Adipocyte (in vitro differentiated cells): ENCODE measurements around the gene CPZ.
"Not testable (repeated sequence)": the region's sequence is repeated elsewhere in the genome, so short reads cannot be mapped to it uniquely, and the experiment has no call there.

Source experiments
- DNase-seq: peaks from one replicate; pipeline ENCODE4 v3.0.0-alpha.2; 2015; ENCODE audit warnings: low read depth
- H3K27me3 ChIP-seq: replicated peaks from 2 replicates; pipeline ENCODE4 v1.7.0; 2013; ENCODE audit warnings: mild to moderate bottlenecking, low read length, moderate library complexity; ENCODE audit not compliant: control insufficient read depth, insufficient read depth
- H3K36me3 ChIP-seq: 2 replicates; pipeline ENCODE4 v1.7.0; 2013; ENCODE audit warnings: low read length, mild to moderate bottlenecking, moderate library complexity; ENCODE audit not compliant: control insufficient read depth, insufficient read depth, severe bottlenecking
- H3K4me1 ChIP-seq: 2 replicates; pipeline ENCODE4 v1.7.0; 2013; ENCODE audit warnings: mild to moderate bottlenecking, low read length, moderate library complexity; ENCODE audit not compliant: control insufficient read depth, insufficient read depth
- H3K4me3 ChIP-seq: 2 replicates; pipeline ENCODE4 v1.7.0; 2013; ENCODE audit warnings: mild to moderate bottlenecking, low read length, moderate library complexity
- H3K9ac ChIP-seq: 2 replicates; pipeline ENCODE4 v1.7.0; 2013; ENCODE audit warnings: mild to moderate bottlenecking, low read length, moderate library complexity
- H3K9me3 ChIP-seq: 2 replicates; pipeline ENCODE4 v1.7.0; 2013; ENCODE audit warnings: mild to moderate bottlenecking, low read length, moderate library complexity; ENCODE audit not compliant: control insufficient read depth

Gene CPZ

DNA sequence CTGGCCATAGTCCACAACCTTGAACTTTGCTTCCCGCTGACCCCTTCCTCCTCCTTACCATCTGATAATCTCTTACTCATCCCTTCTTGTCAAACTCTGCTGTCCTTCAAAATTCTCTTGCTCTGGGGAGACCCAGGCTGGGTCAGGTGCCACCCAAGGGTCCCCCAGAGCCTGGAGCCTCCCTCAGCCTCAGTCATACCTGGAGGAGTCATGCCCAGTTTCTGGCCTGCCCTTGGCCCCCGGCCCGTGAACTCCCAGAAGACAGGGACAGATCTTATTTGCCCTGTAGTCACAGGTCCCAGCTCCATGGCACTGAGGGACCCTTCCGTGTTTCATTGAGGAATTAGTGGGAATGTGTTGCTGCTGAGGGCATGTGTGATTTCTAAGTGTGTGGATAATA is 17.1 kb upstream of the CPZ start:
- Histone ChIP-seq H3K4me3 (no peak overlapping the region), H3K27me3 (peaks cover 48% of the 10 kb centered on the region), H3K4me1 (no peaks in the 10 kb centered on the region), H3K36me3 (no peaks in the 10 kb centered on the region), H3K9ac (no peak overlapping the region), H3K9me3 (no peaks in the 10 kb centered on the region)
- no peak for DNase-seq

DNA sequence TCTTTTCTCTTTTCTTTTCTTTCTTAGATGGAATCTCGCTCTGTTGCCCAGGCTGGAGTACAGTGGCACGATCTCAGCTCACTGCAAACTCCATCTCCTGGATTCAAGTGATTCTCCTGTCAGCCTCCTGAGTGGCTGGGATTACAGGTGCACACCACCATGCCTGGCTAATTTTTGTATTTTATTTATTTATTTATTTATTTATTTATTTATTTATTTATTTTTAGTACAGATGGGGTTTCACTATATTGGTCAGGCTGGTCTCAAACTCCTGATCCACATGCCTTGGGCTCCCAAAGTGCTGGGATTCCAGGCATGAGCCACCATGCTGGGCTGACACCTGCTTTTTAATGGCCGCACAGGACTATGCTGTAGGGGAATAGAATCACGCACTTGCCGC is 16.0 kb upstream of the CPZ start:
- DNase-seq, H3K9me3 ChIP-seq, H3K4me3 ChIP-seq, H3K4me1 ChIP-seq, H3K9ac ChIP-seq, H3K36me3 ChIP-seq: not testable (repeated sequence)
- H3K27me3 ChIP-seq: peaks cover 59% of the 10 kb centered on the region

DNA sequence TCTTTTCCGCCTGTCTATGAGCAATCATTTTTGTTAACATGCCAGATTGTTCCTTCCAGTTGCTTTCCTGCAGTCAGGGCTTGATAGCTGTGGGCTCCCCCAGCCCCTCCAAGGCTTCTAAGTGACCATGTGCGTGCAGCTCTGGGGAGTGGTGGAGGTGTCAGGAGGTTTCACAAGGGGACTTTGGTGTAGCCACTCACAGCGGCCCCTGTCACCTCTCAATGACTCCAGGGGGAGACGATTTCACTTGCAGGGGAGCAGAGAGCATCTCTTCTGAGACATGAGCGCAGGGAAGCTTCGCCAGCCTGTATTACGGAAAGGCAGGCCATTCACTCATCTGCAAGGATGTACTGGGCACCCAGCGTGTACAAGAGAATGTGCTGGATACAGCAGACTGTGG is 15.5 kb upstream of the CPZ start:
- Histone ChIP-seq H3K36me3 (no peaks in the 10 kb centered on the region), H3K27me3 (peaks cover 64% of the 10 kb centered on the region), H3K4me3 (no peak overlapping the region), H3K4me1 (no peaks in the 10 kb centered on the region), H3K9ac (no peak overlapping the region), H3K9me3 (peaks cover 5% of the 10 kb centered on the region)
- DNase-seq: no peak

DNA sequence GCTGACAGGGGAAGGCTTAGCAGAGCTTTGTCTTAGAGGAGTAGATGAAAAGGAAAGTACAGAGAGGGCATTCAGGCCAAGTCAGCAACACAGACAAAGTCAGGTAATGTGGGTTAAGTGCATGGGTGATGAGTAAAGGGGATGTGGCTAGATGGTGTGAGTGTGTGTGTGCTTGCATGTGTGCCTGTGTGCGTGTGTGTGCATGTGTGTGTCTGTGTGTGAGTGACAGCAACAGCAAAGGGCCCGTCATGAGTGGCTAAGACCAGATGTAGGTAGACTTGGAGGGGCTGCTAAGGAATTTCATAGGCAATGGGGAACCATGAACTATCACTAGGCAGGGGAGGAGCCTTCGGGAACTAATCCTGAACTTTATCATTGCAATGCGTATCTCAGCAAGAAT is 14.6 kb upstream of the CPZ start:
- no peaks in the 10 kb centered on the region for H3K4me1 ChIP-seq
- H3K36me3 ChIP-seq: no peaks in the 10 kb centered on the region
- H3K4me3 ChIP-seq: no peak overlapping the region
- peaks cover 5% of the 10 kb centered on the region for H3K9me3 ChIP-seq
- peaks cover 70% of the 10 kb centered on the region for H3K27me3 ChIP-seq
- H3K9ac ChIP-seq: no peak overlapping the region
- no peak for DNase-seq

DNA sequence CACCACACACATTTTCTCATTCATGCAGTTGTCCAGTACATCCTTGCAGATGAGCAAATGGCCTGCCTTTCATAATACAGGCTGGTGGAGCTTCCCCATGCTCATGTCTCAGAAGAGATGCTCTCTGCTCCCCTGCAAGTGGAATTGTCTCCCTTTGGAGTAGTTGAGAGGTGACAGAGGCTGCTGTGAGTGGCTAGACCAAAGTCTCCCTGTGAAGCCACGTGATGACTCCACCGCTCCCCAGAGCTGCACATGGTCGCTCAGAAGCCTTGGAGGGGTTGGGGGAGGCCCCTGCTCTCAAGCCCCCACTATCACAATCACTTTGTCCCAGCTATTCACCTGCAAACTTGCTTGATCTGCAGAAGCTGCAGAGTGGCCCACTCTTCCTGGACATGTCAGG is 13.8 kb upstream of the CPZ start:
- no peak for DNase-seq
- Histone ChIP-seq H3K4me3 (no peak overlapping the region), H3K27me3 (peaks cover 70% of the 10 kb centered on the region), H3K36me3 (no peaks in the 10 kb centered on the region), H3K4me1 (no peaks in the 10 kb centered on the region), H3K9me3 (peaks cover 5% of the 10 kb centered on the region), H3K9ac (no peak overlapping the region)

DNA sequence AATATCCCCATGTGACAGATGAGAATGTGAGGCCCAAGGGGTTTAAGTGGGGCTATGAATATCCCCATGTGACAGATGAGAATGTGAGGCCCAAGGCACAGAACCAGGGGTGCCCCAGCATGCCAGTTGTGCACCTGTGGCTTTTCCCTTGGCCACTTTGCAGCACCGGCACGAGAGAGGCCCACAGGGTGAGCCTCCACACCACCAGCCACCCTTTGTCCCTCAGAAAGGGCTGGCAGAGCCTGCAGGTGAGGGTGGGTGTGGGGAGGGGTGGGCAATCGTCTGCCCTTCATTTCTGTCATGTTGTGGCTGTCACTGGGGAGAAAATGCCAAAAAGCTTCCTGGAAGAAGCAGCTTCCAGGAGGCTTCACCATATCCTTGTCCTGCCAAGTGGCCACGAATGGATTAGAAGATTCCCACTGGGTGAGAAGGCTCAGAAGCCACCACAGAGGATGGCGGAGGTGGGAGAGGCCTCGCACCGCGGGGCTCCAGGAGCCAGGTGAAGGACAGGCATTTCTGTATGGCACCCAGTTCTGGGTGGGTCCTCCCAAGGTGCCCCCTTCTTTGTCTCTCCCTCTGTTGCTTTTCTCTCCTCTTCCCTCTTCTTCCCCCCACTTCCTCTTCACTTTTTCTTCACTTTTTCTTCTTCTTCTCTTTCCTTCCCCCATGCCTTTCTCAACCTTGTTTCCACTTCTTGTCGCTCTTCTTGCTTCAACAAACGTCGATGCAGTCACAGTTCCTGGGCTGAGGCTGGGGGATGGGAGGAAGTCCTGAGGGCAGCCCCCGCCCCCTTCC is 12.8 kb upstream of the CPZ start:
- H3K4me3 ChIP-seq: no peak overlapping the region
- DNase-seq: no peak
- H3K27me3 ChIP-seq: peaks cover 77% of the 10 kb centered on the region

DNA sequence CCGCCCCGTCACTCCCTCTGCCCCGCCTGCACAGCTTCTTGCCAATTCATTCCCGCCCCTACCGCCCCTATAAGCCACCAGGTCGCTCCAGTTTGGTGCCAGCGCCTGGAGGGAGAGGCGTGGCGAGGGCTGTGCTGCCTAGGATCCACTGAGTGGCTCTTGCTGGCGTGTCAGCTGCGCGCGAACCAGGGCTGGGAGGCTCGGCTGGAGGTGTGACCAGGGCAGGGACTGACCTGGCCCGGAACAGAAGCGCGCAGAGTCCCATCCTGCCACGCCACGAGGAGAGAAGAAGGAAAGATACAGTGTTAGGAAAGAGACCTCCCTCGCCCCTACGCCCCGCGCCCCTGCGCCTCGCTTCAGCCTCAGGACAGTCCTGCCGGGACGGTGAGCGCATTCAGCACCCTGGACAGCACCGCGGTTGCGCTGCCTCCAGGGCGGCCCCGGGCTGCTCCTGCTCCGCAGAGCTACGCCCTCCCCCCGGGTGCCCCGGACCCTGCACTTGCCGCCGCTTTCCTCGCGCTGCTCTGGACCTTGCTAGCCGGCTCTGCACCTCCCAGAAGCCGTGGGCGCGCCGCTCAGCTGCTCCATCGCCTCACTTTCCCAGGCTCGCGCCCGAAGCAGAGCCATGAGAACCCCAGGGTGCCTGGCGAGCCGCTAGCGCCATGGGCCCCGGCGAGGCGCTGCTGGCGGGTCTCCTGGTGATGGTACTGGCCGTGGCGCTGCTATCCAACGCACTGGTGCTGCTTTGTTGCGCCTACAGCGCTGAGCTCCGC is 12.1 kb upstream of the CPZ start, which contains the start of gene GPR78:
Gene GPR78 (plus strand): TSS at position 72 of the 773 bp plus-strand sequence. CDS start 591 bp downstream, at position 663.
- peak; percentile 69 for DNase-seq
- Histone ChIP-seq H3K9ac (no peak within 1 kb of the TSS), H3K4me3 (no peak within 1 kb of the TSS), H3K9me3 (peaks cover 5% of the 10 kb centered on the region), H3K36me3 (no peaks in the 10 kb centered on the region), H3K4me1 (no peaks in the 10 kb centered on the region), H3K27me3 (peaks cover 77% of the 10 kb centered on the region)

More for the DNA sequence above, 12.8 kb upstream of the CPZ start:
- Histone ChIP-seq H3K36me3 (no peaks in the 10 kb centered on the region), H3K9ac (no peak overlapping the region), H3K9me3 (peaks cover 5% of the 10 kb centered on the region), H3K4me1 (no peaks in the 10 kb centered on the region)

DNA sequence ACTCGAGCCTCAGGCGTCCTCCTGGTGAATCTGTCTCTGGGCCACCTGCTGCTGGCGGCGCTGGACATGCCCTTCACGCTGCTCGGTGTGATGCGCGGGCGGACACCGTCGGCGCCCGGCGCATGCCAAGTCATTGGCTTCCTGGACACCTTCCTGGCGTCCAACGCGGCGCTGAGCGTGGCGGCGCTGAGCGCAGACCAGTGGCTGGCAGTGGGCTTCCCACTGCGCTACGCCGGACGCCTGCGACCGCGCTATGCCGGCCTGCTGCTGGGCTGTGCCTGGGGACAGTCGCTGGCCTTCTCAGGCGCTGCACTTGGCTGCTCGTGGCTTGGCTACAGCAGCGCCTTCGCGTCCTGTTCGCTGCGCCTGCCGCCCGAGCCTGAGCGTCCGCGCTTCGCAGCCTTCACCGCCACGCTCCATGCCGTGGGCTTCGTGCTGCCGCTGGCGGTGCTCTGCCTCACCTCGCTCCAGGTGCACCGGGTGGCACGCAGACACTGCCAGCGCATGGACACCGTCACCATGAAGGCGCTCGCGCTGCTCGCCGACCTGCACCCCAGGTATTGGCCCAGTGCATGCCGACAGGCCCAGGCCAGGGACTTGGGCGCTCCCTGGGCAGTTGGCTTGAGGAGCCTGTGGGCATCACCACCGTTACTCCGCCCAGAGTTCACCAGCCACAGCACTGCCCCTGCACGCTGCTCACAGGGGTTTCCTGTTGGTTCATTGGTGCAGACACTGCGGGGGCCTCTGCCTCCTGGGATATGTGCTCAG is 11.3 kb upstream of the CPZ start:
- H3K36me3 ChIP-seq: no peaks in the 10 kb centered on the region
- H3K4me3 ChIP-seq: no peak overlapping the region
- H3K9me3 ChIP-seq: peaks cover 5% of the 10 kb centered on the region
- no peaks in the 10 kb centered on the region for H3K4me1 ChIP-seq
- H3K9ac ChIP-seq: no peak overlapping the region
- DNase-seq: no peak
- peaks cover 83% of the 10 kb centered on the region for H3K27me3 ChIP-seq

DNA sequence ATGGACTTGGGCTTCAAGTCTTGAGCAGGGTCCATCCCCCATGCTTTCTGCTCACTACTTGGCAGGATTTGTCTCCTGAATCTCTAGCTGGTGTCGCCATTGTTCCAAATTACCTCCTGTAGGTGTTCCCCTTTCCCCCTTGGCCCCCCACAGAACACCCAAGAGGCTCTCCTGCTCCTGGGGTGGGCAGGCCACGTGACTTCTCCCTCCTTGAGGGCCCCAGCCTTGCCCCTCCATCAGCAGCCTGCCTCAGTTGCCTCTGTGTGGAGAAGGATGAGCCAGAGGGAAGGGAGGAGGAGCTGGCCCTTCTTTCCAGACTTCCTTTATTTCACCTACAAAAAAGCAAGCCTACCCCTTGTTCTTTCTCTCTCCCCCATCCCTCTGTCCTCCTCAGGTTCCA is 10.5 kb upstream of the CPZ start:
- Histone ChIP-seq H3K27me3 (peaks cover 87% of the 10 kb centered on the region), H3K4me1 (no peaks in the 10 kb centered on the region), H3K9ac (no peak overlapping the region), H3K4me3 (no peak overlapping the region), H3K36me3 (no peaks in the 10 kb centered on the region), H3K9me3 (peaks cover 5% of the 10 kb centered on the region)
- DNase-seq: no peak

DNA sequence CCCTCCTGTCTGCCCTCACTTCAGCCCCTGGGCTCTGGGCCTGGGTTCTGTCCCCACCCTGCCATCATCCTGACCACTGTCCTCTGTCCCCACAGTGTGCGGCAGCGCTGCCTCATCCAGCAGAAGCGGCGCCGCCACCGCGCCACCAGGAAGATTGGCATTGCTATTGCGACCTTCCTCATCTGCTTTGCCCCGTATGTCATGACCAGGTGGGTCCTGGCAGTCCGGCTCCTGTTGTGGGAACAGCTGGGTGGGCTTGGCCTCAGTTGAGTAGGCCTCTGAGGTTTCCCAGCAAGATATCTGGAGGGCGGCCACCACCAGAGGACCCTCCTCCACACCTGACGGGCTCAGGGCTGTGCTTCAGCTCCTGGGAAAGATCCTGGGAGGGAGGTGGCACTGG is 10.1 kb upstream of the CPZ start:
- no peak for DNase-seq
- Histone ChIP-seq H3K9ac (no peak overlapping the region), H3K36me3 (no peaks in the 10 kb centered on the region), H3K27me3 (peaks cover 87% of the 10 kb centered on the region), H3K9me3 (peaks cover 5% of the 10 kb centered on the region), H3K4me1 (no peaks in the 10 kb centered on the region), H3K4me3 (no peak overlapping the region)
